Neuronal stem cell (in vitro differentiated cells): ENCODE data around the gene ZNF101.

Source experiments
- DNase-seq: peaks from one replicate; pipeline ENCODE4 v3.0.0-alpha.2; 2013; ENCODE audit warnings: low spot score
- H2AFZ ChIP-seq: one replicate; pipeline ENCODE4 v1.6.1; 2013; ENCODE audit warnings: mild to moderate bottlenecking, low read length, inconsistent platforms
- H2AK5ac ChIP-seq: 2 replicates; pipeline ENCODE4 v1.6.1; 2013; ENCODE audit warnings: low read depth, mild to moderate bottlenecking, inconsistent platforms, low read length, moderate library complexity, mixed read lengths
- H2BK120ac ChIP-seq: 2 replicates; pipeline ENCODE4 v1.6.1; 2013; ENCODE audit warnings: low read depth, mild to moderate bottlenecking, inconsistent platforms, low read length, moderate library complexity, mixed read lengths
- H2BK12ac ChIP-seq: one replicate; pipeline ENCODE4 v1.6.1; 2013; ENCODE audit warnings: low read length, inconsistent platforms
- H2BK15ac ChIP-seq: 2 replicates; pipeline ENCODE4 v1.6.1; 2013; ENCODE audit warnings: mild to moderate bottlenecking, low read length, inconsistent platforms, mixed read lengths
- H2BK5ac ChIP-seq: one replicate; pipeline ENCODE4 v1.6.1; 2013; ENCODE audit warnings: inconsistent platforms, mild to moderate bottlenecking, low read length, moderate library complexity
- H3K14ac ChIP-seq: one replicate; pipeline ENCODE4 v1.6.1; 2013; ENCODE audit warnings: low read length, inconsistent platforms
- H3K18ac ChIP-seq: 2 replicates; pipeline ENCODE4 v1.6.1; 2013; ENCODE audit warnings: low read length, inconsistent platforms
- H3K23ac ChIP-seq: 2 replicates; pipeline ENCODE4 v1.6.1; 2013; ENCODE audit warnings: low read depth, mild to moderate bottlenecking, mixed read lengths, low read length, inconsistent platforms; ENCODE audit not compliant: poor library complexity
- H3K27ac ChIP-seq: replicated peaks from 3 replicates; pipeline ENCODE4 v1.5.1; 2013; ENCODE audit warnings: low read length, inconsistent platforms
- H3K27me3 ChIP-seq, 3 experiments: 2 replicates each; pipeline ENCODE4 v1.6.1; 2013; ENCODE audit warnings: low read length in 3 of 3, mild to moderate bottlenecking in 2 of 3, inconsistent platforms in 1 of 3, low read depth in 1 of 3, mixed read lengths in 1 of 3, moderate library complexity in 1 of 3; ENCODE audit not compliant: control insufficient read depth in 3 of 3, insufficient read depth in 3 of 3
- H3K36me3 ChIP-seq, 2 donors: replicated peaks in 1 of 2; 2 replicates each; pipeline ENCODE4 v1.6.1; 2013; ENCODE audit warnings: low read length in 2 of 2; ENCODE audit not compliant: control insufficient read depth in 2 of 2, insufficient read depth in 2 of 2
- H3K4ac ChIP-seq: 2 replicates; pipeline ENCODE4 v1.6.1; 2013; ENCODE audit warnings: inconsistent platforms, mild to moderate bottlenecking, low read length, moderate library complexity
- H3K4me1 ChIP-seq, 2 donors: 1 replicate in 1 of 2; 2 replicates in 1 of 2; pipeline ENCODE4 v1.6.1; 2013; ENCODE audit warnings: low read length in 2 of 2, low read depth in 1 of 2; ENCODE audit not compliant: control insufficient read depth in 2 of 2, insufficient read depth in 1 of 2
- H3K4me2 ChIP-seq: one replicate; pipeline ENCODE4 v1.6.1; 2013; ENCODE audit warnings: mild to moderate bottlenecking, low read length, inconsistent platforms; ENCODE audit not compliant: insufficient read depth, poor library complexity, severe bottlenecking
- H3K4me3 ChIP-seq, 2 donors: 2 replicates each; pipeline ENCODE4 v1.5.1; 2013; ENCODE audit warnings: low read length in 2 of 2, mild to moderate bottlenecking in 2 of 2, inconsistent platforms in 1 of 2, moderate library complexity in 1 of 2
- H3K79me1 ChIP-seq: one replicate; pipeline ENCODE4 v1.6.1; 2013; ENCODE audit warnings: low read depth, mild to moderate bottlenecking, inconsistent platforms, low read length, moderate library complexity
- H3K9ac ChIP-seq: one replicate; pipeline ENCODE4 v1.6.1; 2013; ENCODE audit warnings: mild to moderate bottlenecking, low read depth, low read length, inconsistent platforms; ENCODE audit not compliant: poor library complexity
- H3K9me3 ChIP-seq, 2 donors: replicated peaks in 1 of 2; 2 replicates each; pipeline versions ENCODE3 to v1.6.1; 2013; ENCODE audit warnings: low read length in 2 of 2, mild to moderate bottlenecking in 2 of 2, inconsistent platforms in 1 of 2, low read depth in 1 of 2, mixed read lengths in 1 of 2, moderate library complexity in 1 of 2; ENCODE audit not compliant: control insufficient read depth in 2 of 2, insufficient read depth in 1 of 2
- H4K8ac ChIP-seq: one replicate; pipeline ENCODE4 v1.6.1; 2013; ENCODE audit warnings: low read depth, mild to moderate bottlenecking, inconsistent platforms, low read length, moderate library complexity
- H4K91ac ChIP-seq: one replicate; pipeline ENCODE4 v1.6.1; 2013; ENCODE audit warnings: low read length, low read depth, mild to moderate bottlenecking, inconsistent platforms; ENCODE audit not compliant: poor library complexity
- WGBS, 2 donors: extraction: QIAGEN DNeasy Blood & Tissue Kit; methylation state at CpG; one replicate each; pipeline ENCODE4 v1.1.7; 2013; ENCODE audit warnings: missing lambda C conversion rate in 2 of 2, mixed read lengths in 1 of 2; ENCODE audit not compliant: insufficient read length in 2 of 2, insufficient replicate concordance in 1 of 2; ENCODE audit errors: extremely low coverage in 2 of 2; 5-methylcytosine and 5-hydroxymethylcytosine counted together

The ZNF101 gene

DNA sequence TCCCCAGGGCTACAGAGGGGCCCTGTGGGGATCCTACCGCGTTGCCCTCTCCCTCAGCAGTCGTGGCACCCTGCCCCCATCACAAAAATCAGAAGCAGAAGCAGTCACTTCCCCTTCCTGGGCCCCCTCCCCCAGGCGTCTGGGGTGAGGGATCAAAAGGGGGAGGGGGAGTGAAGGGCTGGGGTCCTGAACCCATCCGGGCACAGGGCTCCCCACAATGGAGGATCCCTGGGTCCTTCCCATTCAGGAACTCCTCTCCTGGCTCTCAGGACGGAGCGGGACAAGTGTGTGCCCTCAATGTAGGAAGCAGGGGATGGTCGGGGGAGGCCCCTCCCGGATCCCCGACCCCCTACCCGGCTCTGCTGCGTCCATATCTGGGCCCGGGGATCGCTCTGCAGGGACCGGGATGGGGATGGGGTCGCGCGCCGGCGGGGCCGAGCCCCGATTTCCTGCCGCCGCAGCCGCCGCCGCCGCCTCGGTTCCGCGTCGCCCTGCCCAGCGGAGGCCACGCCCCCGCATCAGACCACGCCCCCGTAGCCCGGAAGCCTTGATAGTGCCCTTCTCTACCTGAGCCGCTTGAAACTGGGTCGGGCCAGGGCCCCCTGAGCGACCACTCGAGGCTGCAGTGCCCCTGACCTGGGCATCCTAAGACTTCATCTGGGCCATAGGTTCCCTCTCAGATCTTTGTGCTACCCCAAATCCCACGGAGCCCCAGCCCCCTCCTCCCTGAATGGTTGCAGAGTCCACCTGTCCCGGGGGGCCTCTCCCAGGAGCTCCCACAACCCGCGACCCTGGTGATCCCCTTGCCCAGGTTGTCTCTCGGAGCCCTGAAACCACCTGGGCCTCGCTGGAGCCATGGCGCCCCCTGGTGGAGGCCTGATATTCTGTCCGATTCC lies 25.2 kb upstream of the ZNF101 start, which contains the start of gene GMIP:
Gene GMIP (minus strand): TSS at position 500 of the 896 bp plus-strand sequence. CDS start 128 bp downstream, at position 372.
- Histone ChIP-seq H3K23ac (peak within 1 kb of the TSS; percentile 91), H2BK15ac (peak within 1 kb of the TSS; percentile 47), H3K9me3 (peaks cover 0 to 2% of the 10 kb centered on the region in 2 donors), H3K4ac (no peak within 1 kb of the TSS), H4K91ac (no peak within 1 kb of the TSS), H3K27me3 (no peaks in the 10 kb centered on the region), H2AFZ (peak within 1 kb of the TSS; percentile 97), H2BK5ac (peak within 1 kb of the TSS; percentile 93), H2BK12ac (no peak within 1 kb of the TSS), H3K27ac (peak within 1 kb of the TSS; percentile 46), H3K14ac (peak within 1 kb of the TSS; percentile 89), H2BK120ac (peak within 1 kb of the TSS; percentile 18), H3K4me1 (peaks cover 0 to 5% of the 10 kb centered on the region in 2 donors), H2AK5ac (peak within 1 kb of the TSS; percentile 49), H3K4me3 (peak within 1 kb of the TSS; percentile 81 to 88), H3K4me2 (peak within 1 kb of the TSS; percentile 97), H3K9ac (peak within 1 kb of the TSS; percentile 70), H3K79me1 (no peaks in the 10 kb centered on the region), H3K18ac (peak within 1 kb of the TSS; percentile 96), H3K36me3 (peaks cover 25 to 46% of the 10 kb centered on the region in 2 donors), H4K8ac (no peak within 1 kb of the TSS)
- no CpG with 5 or more reads among the region's 50 CpGs for WGBS, 2 donors
- DNase-seq: peak; percentile 75

DNA sequence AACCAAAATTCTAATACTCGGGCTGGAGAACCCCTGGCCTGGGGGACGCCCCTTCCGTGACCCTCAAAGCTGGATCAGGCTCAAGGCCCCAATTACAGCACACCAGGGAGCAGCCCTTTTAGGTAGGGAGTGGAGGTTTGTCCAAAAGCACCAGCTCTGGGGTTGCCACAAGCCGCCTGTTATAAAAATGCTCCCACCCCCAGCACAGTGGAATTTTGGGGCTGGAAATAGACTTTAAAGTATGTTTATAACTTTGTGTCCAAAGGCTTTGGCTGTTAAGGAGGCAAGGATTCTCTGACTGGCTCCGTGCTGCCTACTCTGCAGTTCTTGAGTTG lies 24.6 kb upstream of the ZNF101 start:
- H3K9me3 ChIP-seq: peaks cover 0 to 2% of the 10 kb centered on the region in 2 donors
- H3K4ac ChIP-seq: no peak overlapping the region
- no peak overlapping the region for H3K23ac ChIP-seq
- no CpG with 5 or more reads among the region's 5 CpGs for WGBS, 2 donors
- no peaks in the 10 kb centered on the region for H3K27me3 ChIP-seq
- no peak overlapping the region for H4K8ac ChIP-seq
- no peak overlapping the region for H2BK15ac ChIP-seq
- H3K79me1 ChIP-seq: no peaks in the 10 kb centered on the region
- no peak for DNase-seq
- H3K27ac ChIP-seq: no peak overlapping the region
- H4K91ac ChIP-seq: no peak overlapping the region
- H3K4me1 ChIP-seq: peaks cover 0 to 5% of the 10 kb centered on the region in 2 donors
- H3K18ac ChIP-seq: no peak overlapping the region
- H3K4me2 ChIP-seq: peak overlapping the region; percentile 97
- H2BK5ac ChIP-seq: no peak overlapping the region
- no peak overlapping the region for H3K14ac ChIP-seq
- H3K4me3 ChIP-seq: peak overlapping the region in 1 of 2 donors; percentile 81
- no peak overlapping the region for H2BK12ac ChIP-seq
- H2AFZ ChIP-seq: peak overlapping the region; percentile 97
- no peak overlapping the region for H2AK5ac ChIP-seq
- no peak overlapping the region for H2BK120ac ChIP-seq
- H3K9ac ChIP-seq: no peak overlapping the region
- H3K36me3 ChIP-seq: peaks cover 25 to 47% of the 10 kb centered on the region in 2 donors

DNA sequence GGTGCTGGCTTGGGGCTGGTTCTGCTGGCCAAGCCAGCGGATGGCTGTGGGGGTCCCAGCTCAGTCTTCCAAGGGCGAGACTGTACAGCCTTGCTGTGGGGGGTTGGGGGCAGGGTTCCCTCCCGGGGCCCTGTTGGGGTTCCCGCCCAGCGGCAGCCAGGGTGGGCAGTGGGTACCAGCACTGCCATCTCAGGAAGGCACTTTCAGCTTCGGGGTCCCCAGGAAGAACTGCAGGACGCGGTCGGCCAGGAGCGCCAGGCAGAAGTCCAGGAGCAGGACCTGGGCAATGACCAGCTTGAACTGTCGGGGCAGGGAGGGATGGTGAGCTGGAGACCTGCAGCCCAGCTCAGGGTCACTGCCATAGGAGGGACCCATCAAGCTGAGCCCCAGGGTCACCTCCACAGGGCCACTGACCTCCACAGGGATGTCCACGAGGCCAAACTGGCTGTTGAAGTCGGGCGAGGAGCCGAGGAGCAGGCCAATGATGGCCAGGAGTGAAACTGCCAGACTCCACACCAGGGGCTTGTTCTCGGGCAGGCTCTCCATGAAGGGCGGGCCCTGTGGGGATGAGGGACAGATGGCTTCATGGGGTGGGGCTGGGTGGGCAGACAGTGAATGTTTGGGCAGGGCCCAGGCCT lies 23.3 kb upstream of the ZNF101 start:
- Histone ChIP-seq H3K4me3 (no peak overlapping the region), H2BK5ac (no peak overlapping the region), H3K79me1 (peaks cover 2% of the 10 kb centered on the region), H2BK12ac (no peak overlapping the region), H4K91ac (no peak overlapping the region), H2AK5ac (no peak overlapping the region), H3K27me3 (no peaks in the 10 kb centered on the region), H3K4me1 (peaks cover 0 to 5% of the 10 kb centered on the region in 2 donors), H2AFZ (no peak overlapping the region), H4K8ac (no peak overlapping the region), H3K23ac (no peak overlapping the region), H3K9ac (no peak overlapping the region), H3K9me3 (peaks cover 0 to 2% of the 10 kb centered on the region in 2 donors), H3K36me3 (peaks cover 33 to 53% of the 10 kb centered on the region in 2 donors), H3K18ac (no peak overlapping the region), H3K4me2 (no peak overlapping the region), H3K14ac (no peak overlapping the region), H3K4ac (no peak overlapping the region), H3K27ac (no peak overlapping the region), H2BK120ac (no peak overlapping the region), H2BK15ac (no peak overlapping the region)
- DNase-seq: no peak
- no CpG with 5 or more reads among the region's 17 CpGs for WGBS, 2 donors
